GM11168 (cell line): ENCODE results near the gene PLCE1.
"Not testable (repeated sequence)": the region's sequence is repeated elsewhere in the genome, so short reads cannot be mapped to it uniquely, and the experiment has no call there.

Experiments
- in situ Hi-C: fragments of 300-500 bp; cut with MboI; formaldehyde crosslinking; loops from one replicate; pipeline ENCODE4 v1.12.0; 2022; ENCODE audit warnings: low sequenced_read_pairs; ENCODE audit not compliant: unreplicated experiment

The PLCE1 gene

GRCh38 chr10:93993782-93994437 lies at the start of gene PLCE1:
TSS of gene PLCE1 (plus strand) at chr10:93993931. CDS start at chr10:94031047, 37,116 bp downstream.
- in situ Hi-C loops, result no loop called here

GRCh38 chr10:93945819-93946218 lies 47.9 kb upstream of the PLCE1 start:
- in situ Hi-C loops, result no loop called here

DNA sequence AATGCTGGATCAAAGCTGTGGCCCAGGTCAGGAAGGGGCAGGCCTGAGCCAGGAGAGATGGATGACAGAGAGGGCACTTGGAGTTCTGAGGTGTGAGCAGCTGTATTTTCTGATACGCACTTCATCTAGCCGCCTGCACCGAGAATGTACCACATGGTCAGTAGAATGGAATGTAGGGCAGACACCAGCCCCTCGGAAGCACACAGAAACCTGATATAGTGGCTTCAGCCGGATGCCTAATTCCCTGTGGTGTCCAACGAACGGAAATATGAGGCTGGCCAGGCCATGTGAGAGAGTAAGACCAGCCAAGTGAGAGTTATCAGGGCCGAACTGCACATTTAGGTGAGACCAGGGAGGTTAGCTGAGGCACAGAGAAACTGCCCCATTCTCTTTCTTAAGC lies 46.7 kb upstream of the PLCE1 start:
- in situ Hi-C loops, result no loop called here

GRCh38 chr10:93947524-93947923 lies 46.2 kb upstream of the PLCE1 start:
- in situ Hi-C loops, result no loop called here

GRCh38 chr10:93951905-93952304 lies 41.8 kb upstream of the PLCE1 start:
- in situ Hi-C loops, result no loop called here

- in situ Hi-C loops, result no loop called here
Measured at GRCh38 chr10:93954299-93954698, 39.4 kb upstream of the PLCE1 start.

DNA sequence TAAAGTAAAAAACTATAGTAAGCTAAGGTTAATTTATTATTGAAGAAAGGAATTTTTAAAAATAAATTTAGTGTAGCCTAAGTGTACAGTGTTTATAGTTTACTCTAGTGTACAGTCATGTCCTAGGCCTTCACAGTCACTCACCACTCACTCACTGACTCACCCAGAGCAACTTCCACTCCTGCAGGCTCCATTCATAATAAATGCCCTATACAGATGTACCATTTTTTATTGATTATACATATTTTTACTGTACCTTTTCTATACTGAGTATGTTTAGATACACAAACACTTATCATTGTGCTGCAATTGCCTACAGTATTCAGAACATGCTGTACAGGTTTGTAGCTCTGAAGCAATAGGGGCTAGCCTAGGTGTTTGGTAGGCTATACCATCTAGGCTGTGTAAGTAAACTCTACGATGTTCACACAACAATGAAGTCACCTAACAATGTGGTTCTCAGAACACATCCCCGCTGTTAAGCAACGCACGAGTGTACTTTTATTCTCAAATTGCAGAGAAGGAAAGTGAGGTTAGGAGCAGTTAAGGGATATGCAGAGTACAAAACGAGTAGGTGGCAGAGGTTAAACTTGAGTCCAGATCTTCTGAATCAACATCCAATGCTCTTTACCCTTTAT lies 38.9 kb upstream of the PLCE1 start:
- in situ Hi-C loops, result no loop called here

- in situ Hi-C loops, result no loop called here
Measured at GRCh38 chr10:93958834-93959233, 34.9 kb upstream of the PLCE1 start.

DNA sequence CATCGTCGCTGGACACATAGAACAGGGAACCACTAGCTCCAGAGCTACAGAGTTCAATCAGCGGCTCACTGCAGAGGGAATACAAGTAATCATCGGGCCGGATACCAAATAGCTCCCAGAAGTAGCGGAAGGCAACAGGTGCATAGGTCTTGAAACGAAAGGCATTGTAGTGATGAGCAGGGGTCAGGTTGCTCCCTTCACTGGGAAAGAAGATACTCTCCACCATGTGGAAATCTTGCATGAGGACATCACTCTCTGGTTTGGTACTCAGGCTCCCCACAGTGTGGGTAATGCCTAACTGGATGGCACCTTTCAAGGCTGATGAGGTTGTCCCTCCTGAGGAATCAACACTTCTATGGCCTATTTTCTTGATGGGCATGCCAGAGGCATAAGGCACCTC lies 32.7 kb upstream of the PLCE1 start:
- in situ Hi-C loops, result not testable (repeated sequence)

GRCh38 chr10:93962973-93963372 lies 30.8 kb upstream of the PLCE1 start:
- in situ Hi-C loops, result no loop called here

DNA sequence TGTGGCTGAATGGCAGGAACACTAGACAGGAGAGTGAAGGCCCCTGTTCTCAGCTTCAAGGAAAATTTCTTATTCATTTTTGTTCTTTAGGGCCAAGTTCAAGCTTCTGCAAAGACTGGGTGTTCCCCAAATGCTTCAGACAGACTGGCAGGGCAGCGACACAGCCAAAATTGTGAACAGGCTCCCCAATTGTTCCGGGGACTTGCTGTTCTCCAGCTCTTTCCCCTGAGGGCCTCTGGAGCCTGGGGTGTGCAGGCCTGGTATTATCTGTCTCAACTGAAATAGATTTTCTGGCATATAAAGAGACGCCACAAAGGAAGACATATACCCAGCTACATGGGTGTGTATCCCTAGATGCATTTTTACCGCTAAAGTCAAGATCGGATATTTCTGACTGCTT lies 30.3 kb upstream of the PLCE1 start:
- in situ Hi-C loops, result no loop called here

DNA sequence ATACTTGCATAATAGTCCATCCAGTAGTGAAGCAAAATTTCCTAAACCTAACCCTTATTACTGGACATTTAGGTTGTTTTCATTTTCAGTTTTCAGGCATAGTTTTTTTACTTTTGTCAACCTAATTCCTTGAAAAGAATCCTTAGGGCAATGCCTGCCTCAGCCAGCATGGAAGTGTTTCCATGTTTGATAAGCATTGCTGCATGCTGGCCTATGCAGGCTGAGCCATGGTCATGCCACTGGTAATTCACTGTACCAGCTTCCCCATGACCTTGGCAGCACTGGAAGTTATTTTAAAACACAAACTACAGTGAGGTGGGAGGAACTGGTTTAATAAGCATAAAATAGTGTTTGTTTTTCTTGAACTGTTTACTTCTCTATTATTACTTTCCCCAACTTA lies 27.8 kb upstream of the PLCE1 start:
- in situ Hi-C loops, result no loop called here

GRCh38 chr10:93967756-93968155 lies 26.0 kb upstream of the PLCE1 start:
- in situ Hi-C loops, result no loop called here

DNA sequence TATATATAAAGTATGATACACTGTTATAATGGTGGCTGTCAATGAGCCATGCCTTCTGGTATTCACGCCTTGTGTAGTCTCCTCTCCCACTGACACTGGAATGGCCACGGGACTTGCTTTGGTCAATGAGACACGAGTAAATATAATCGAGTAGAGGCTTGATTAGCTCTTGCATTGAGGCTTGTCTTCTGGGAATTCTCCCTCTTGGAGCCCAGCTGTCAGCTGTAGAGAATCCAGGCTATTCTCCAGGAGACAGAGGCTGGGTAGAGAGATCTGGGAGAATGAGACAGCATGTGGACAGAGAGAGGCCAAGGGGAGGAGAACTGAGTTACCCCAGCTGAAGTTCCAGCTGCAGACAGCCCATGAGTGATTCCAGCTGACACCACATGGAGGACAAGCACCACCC lies 25.2 kb upstream of the PLCE1 start:
- in situ Hi-C loops, result no loop called here

DNA sequence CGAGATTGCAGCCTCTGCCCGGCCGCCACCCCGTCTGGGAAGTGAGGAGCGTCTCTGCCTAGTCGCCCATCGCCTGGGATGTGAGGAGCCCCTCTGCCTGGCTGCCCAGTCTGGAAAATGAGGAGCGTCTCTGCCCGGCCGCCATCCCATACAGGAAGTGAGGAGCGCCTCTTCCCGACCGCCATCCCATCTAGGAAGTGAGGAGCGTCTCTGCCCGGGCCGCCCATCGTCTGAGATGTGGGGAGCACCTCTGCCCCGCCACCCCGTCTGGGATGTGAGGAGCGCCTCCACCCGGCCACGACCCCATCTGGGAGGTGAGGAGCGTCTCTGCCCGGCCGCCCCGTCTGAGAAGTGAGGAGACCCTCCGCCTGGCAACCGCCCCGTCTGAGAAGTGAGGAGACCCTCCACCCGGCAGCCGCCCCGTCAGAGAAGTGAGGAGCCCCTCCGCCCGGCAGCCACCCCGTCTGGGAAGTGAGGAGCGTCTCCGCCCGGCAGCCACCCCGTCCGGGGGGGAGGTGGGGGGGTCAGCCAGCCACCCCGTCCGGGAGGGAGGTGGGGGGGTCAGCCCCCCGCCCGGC lies 23.2 kb upstream of the PLCE1 start:
- in situ Hi-C loops, result not testable (repeated sequence)

DNA sequence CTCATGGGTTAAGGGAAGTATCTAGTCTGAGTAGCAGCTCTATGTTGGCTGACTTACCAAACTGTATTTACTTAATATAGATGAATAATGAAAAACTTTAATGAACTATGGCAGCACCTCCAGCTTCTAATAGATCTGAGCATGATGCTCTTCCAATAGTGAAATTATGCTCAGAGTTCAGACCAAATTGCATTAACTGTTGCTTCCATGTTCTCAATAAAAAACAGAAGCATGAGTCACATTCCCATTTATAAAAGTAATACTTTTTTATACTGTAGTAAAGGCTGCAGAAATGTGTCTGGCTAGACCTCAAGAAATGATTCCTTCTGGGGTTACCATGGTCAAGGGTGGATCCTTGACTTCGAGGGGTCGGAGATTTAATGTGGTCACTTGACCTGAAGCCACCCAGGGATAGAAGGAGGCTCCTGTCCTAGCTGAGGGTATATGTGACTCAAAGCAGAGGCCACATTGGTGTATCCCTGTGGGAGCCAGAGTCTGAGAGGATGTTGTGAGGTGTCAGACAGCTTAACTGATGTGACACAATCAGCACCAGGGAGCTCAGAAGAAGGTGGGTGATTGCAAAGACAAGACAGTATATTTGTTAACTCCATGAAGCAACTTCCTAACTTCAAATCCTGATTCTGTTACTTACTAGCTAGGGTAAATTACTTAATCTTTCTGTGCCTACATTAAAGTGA lies 19.8 kb upstream of the PLCE1 start:
- in situ Hi-C loops, result no loop called here

GRCh38 chr10:93977442-93977841 lies 16.3 kb upstream of the PLCE1 start:
- in situ Hi-C loops, result no loop called here

DNA sequence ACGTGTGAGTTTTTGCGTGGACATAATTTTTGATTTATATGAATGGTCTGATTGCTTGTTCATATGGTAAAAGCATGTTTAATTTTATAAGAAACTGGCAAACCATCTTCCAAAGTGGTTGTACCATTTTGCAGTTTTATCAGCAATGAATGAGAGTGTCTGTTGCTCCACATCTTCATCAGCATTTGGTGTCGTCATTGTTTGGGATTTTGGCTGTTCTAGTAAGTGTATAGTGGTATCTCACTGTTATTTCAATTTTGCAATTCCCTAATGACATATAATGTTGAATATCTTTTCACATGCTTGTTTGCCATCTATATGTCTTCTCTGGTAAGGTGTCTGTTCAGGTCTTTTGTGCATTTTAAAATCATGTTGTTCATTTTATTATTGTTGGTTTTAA lies 13.2 kb upstream of the PLCE1 start:
- in situ Hi-C loops, result no loop called here

DNA sequence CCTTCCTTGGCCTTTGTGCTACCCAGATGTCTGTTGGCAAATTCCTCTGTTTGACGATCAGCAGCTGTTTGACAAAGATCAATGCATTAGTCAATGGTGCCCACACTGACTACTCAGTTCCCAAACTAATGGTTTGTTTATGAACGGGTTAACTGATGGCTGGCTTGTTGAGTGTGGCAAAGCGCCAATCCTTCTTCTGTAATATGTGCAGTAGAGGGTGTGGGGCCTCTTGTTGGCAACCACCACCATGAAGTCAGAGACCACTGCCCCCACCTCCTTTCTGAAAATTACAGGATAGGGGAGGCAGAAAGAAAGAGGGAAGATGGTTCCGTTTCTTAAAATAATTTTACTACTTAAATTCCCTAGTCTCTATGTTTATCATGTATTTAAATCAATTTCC lies 2.6 kb upstream of the PLCE1 start:
- in situ Hi-C loops, result no loop called here

GRCh38 chr10:93991596-93992284 lies 2.0 kb upstream of the PLCE1 start:
- in situ Hi-C loops, result no loop called here
